ENCODE results near the gene TPP2. TPM values are rescaled to one million over a fixed set of nuclear protein-coding genes. Genes with fewer than 3 reads are reported as not detected.

The TPP2 gene
- polyA plus RNA-seq, 4 donors, result 50.1 to 67.4 (median 63.4) TPM

DNA sequence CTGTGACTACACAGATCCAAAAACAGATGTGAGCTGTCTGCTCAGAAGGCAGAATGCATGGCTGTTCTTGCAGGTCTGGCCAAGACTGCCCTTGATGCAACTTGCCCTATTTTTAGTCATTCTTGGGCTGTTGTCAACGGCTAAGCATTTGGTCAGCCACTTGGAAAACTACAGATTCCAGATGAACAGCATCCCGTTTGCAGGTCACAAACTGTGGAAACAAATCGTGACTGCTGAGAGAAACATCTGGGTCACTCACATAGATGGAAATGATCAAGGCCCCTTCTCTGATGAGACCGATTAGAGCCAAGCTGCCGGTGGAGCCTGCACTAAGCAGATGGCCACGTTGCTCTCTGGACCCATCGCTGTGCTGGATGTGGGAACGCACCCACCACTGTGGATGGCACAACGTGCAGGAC is 113.5 kb downstream of the TPP2 start:
- DNase-seq (ENCODE audit: low read depth in 4 of 4, low spot score in 3 of 4), result no peak

- no peak for DNase-seq (ENCODE audit: low read depth in 4 of 4, low spot score in 3 of 4)
Observed at GRCh38 chr13:102715447-102715846, 118.7 kb downstream of the TPP2 start.

DNA sequence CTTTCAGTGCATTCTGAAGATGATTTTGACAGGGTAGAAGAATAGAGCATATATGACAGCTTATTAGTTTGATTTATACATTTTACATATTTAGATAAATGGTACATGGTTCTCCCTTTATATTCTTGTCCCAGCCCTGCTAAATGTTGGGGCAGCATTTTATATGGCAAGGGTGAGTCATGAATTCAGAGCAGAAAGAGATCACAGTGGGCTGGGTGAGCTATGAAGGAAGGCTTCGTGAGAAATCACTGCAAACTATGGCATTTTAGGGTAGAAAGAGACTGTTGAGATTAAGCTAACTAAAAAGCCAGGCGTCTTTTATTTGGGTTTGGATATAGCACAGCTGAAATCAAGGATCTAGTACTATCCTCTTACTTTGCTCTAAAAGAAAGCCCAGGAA is 122.0 kb downstream of the TPP2 start:
- DNase-seq (ENCODE audit: low read depth in 4 of 4, low spot score in 3 of 4), result no peak

DNA sequence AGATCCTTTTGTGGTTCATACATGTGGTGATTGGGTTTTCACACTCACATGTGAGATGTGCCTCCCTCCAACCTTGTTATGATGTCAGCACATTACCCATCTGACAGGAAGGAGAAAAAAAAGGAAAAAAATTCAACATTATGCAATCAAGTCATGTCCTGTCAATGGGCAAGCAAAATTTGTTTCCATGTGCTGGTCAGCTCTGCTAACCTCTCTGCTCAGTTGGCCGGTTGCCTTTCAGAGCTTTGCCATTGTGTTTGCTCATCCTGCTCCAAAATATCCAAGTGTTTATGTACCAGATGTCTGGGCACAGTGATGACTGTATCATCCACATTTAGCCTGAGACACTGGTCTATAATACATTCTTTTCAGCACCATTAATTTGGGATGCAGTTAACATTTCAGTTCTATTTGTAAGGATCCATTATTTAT is 125.0 kb downstream of the TPP2 start:
- DNase-seq (ENCODE audit: low read depth in 4 of 4, low spot score in 3 of 4), result no peak

GRCh38 chr13:102724923-102725322 is 128.1 kb downstream of the TPP2 start:
- peak in 2 of 4 donors; percentile 24 for DNase-seq (ENCODE audit: low read depth in 4 of 4, low spot score in 3 of 4)

DNA sequence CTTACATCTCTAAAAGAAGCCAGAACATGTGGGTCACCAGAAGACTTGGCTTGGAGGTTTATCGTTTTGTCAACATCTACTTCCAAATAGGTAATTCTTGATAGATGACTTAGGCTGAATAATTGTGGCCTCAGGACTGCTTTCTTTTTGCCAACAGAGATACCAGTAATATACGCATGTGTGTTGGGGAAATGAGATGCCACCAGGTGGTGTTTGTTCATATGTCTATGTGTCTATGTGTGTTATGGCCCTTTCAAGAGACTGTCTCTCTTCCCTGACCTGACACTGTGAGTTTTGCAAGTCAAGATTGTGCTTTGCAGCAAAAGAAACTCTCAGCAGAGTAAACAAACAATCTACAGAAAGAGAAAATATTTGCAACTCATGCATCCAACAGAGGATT is 129.6 kb downstream of the TPP2 start:
- no peak for DNase-seq (ENCODE audit: low read depth in 4 of 4, low spot score in 3 of 4)

Other genes with a start within 250 kb of the TPP2 start
- gene FGF14, start 194.9 kb upstream of the TPP2 start, polyA plus RNA-seq (ENCODE audit: insufficient read length in 4 of 4), result 1 to 10 TPM in 2 of 4 donors, under 1 TPM in 2; 0.91 to 1.7 (median 1.3) TPM
- 1 to 10 TPM in 1 of 4 donors, under 1 TPM in 2, not detected in 1; 0.50 to 1.1 (median 0.85) TPM for gene METTL21C, start 98.1 kb downstream of the TPP2 start, polyA plus RNA-seq (ENCODE audit: insufficient read length in 4 of 4)
- 10 to 100 TPM; 21.5 to 34.8 (median 32.3) TPM for gene TEX30, start 176.8 kb downstream of the TPP2 start, polyA plus RNA-seq (ENCODE audit: insufficient read length in 4 of 4)
- 10 to 100 TPM; 46.7 to 70.0 (median 57.1) TPM for gene POGLUT2, start 202.0 kb downstream of the TPP2 start, polyA plus RNA-seq (ENCODE audit: insufficient read length in 4 of 4)
- 10 to 100 TPM; 40.5 to 69.1 (median 50.2) TPM for gene BIVM, start 202.1 kb downstream of the TPP2 start, polyA plus RNA-seq (ENCODE audit: insufficient read length in 4 of 4)
- 10 to 100 TPM; 52.2 to 87.4 (median 83.4) TPM for gene ERCC5, start 249.0 kb downstream of the TPP2 start, polyA plus RNA-seq (ENCODE audit: insufficient read length in 4 of 4)

Data from left renal pelvis (tissue), 4 donors.